H54 (cell line): ENCODE data around the gene FOXC2.

Source experiments
- DNase-seq: peaks from one replicate; pipeline ENCODE4 v3.0.0; 2011; ENCODE audit warnings: low spot score, mixed read lengths; ENCODE audit not compliant: insufficient read length
- FAIRE-seq: peaks from 3 replicates; lab custom pipeline; 2011; peaks lifted over from hg19 to GRCh38; lab: Jason Lieb, UNC
- POLR2A ChIP-seq: IDR thresholded peaks from 2 replicates; pipeline ENCODE4 v1.6.1; 2011; ENCODE audit warnings: low read depth, mild to moderate bottlenecking, low read length

The FOXC2 gene

DNA sequence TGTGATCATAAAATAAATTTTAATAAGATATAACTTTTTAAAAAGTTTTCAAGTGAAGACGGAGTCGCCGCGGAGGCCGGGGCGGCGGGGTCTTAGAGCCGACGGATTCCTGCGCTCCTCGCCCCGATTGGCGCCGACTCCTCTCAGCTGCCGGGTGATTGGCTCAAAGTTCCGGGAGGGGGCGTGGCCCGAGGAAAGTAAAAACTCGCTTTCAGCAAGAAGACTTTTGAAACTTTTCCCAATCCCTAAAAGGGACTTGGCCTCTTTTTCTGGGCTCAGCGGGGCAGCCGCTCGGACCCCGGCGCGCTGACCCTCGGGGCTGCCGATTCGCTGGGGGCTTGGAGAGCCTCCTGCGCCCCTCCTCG, at the start of gene FOXC2:
Gene FOXC2, plus strand, starts transcription at position 229 of the 365 bp plus-strand sequence. CDS start 507 bp downstream, outside the sequence.
- DNase-seq: peak; percentile 64

DNA sequence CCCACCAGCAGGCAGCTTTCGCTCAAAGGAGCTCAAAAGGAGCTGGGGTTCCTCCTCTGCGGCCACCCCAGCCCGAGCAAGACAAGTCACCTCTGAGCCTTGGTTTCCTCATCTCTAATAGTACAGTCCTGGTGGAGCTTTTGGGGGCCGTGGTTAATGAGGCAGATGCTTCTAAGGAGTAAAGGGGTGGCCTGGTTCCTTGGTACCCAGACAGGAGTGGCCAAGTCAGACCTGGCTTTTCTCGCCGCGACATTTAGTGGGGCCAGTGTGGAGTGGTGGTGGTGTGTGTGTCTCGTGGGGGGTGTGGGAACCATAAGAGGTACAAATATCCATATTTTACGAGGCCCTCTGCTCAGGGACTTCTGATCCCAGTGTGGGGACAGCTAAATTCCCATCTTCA, 49.6 kb upstream of the FOXC2 start:
- FAIRE-seq: no peak
- no peak for DNase-seq
- no peak for TF ChIP-seq POLR2A

More for the DNA sequence above, at the start of gene FOXC2:
- FAIRE-seq: no peak
- TF ChIP-seq POLR2A: peak; percentile 56; the same call in 1 of the 2 replicates

DNA sequence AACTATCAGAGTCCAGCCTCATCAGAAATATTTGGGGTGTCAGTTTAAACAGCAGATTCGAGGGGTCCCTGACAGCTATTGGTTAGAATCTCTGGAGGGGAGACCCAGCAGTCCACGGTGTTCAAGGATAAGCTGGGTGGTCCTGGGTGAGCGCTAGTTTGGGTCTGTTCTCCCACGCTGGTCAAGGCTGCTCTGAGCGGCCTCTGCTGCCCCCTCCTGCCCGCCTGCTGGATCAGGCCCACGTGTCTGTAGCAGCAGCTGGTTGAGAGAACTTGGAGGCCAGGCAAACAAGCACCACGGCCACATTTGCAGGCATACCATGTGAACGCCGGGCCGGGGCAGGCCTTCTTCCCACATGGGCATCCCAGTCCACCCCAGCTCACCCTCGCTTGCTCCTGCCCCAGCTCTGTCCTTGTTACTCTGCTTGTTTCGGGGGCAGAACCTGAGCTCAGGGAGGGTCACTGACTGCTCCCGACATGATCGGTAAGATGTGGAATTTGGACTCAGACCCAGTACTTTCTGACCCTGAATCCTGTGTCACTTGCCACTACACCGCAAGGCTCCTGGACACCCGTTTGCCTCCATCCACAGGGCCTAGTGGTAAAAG, 48.9 kb upstream of the FOXC2 start:
- FAIRE-seq (no peak), DNase-seq (peak; percentile 87)
- no peak for TF ChIP-seq POLR2A

DNA sequence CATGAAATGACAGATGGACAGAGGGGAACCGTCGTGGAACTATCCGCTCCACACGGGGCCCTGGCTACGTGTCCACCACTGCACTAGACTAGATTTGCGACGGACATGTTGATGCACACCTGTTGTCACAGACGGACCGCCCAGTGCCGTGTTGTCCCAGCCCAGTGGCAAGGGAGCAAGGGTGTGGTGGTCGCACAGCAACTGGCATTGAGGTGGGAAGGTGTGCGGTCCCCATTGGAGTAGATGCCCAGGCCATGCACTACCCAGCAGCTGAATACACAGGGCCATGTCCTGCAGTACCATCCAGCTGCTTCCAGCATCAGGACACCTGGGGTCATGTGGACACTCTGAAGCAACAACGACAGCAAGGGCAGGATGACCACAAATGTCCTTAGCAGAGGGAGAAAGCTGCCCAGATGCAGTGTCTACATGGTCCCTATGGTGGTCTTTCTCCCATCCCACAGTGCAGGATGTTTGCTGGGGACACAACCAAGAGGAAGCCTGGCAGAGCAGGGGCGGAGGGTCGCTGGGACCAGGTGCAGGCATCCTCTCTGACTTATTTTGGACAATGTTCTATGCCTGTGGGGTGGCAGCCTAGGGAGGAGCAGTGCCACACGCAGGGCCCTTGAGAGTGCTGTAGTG, 47.5 kb upstream of the FOXC2 start:
- no peak for FAIRE-seq
- no peak for DNase-seq
- no peak for TF ChIP-seq POLR2A

DNA sequence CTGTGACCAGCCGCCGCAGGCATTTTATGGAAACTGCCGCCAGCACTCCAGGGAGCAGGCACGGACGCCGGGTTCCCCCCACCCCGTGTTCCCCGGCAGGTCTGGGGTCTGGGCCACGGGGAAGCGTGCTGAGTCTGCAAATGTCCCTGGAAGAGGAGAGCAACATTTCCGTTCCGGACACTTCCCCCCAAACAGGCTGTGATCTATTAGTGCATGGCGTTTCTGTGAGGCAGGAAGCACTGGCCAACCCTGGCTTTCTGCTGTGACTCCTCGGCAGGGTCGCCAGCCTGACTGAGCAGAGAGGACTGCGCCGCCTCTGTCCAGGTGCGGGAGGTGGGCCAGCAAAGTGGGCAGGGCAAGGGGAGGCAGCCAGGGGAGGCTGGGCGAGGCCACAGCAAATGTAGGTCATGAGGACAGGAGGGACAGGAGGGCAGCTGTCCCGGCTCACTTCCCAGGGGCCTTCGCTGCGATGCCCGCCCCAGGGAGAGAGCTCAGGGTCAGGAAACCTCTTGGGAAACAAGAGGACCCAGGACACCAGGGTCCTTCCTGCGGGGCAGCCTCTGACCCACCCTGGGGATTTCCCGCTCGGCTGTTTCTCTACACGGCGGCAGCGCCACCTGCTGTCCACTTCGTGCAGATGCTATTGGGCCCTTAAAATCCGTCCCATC, 46.8 kb upstream of the FOXC2 start:
- no peak for TF ChIP-seq POLR2A
- DNase-seq: peak; percentile 79
- FAIRE-seq: no peak

DNA sequence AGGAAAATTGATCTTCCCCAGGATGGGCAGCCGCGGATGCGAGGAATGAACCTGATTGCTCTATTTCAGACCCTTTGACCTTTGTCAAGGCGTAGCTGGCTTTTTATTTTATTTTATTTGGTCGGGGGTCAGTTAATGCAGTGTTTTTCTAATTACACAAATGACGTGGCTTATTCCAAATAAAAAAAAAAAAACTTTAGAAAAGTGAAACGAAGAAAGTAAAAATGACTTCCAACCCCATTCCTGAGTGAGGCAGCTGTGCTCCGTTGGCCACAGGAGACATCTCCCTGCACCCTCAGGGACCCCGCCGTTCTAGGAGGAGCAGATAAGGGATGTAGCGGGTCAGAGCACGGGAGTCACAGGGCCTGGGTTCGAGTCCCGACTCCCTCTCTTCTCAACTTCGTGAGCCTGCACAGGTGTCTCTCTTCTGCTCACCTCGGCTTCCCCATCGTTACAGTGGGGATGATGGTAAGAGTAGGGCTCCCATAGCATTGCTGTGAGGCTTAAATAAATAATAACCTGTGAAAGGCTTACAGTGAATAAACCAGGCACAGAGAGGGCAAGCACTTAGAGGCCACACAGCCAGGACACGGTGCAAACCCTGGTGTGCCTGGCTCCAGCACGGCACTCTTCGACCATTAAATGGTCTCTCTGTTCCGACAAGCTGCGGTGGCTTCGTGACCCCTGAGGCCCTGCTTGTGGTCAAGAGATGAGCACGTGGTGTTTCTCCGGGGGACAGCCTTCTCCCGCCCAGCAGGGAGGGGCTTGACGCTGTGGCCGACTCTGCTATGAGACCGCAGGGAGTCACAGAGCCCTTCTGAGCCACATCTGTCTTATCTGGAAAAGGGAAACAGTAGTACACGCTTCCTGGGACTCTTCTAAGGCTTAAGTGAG, 46.1 kb upstream of the FOXC2 start:
- DNase-seq (no peak), FAIRE-seq (no peak)
- TF ChIP-seq POLR2A: no peak

DNA sequence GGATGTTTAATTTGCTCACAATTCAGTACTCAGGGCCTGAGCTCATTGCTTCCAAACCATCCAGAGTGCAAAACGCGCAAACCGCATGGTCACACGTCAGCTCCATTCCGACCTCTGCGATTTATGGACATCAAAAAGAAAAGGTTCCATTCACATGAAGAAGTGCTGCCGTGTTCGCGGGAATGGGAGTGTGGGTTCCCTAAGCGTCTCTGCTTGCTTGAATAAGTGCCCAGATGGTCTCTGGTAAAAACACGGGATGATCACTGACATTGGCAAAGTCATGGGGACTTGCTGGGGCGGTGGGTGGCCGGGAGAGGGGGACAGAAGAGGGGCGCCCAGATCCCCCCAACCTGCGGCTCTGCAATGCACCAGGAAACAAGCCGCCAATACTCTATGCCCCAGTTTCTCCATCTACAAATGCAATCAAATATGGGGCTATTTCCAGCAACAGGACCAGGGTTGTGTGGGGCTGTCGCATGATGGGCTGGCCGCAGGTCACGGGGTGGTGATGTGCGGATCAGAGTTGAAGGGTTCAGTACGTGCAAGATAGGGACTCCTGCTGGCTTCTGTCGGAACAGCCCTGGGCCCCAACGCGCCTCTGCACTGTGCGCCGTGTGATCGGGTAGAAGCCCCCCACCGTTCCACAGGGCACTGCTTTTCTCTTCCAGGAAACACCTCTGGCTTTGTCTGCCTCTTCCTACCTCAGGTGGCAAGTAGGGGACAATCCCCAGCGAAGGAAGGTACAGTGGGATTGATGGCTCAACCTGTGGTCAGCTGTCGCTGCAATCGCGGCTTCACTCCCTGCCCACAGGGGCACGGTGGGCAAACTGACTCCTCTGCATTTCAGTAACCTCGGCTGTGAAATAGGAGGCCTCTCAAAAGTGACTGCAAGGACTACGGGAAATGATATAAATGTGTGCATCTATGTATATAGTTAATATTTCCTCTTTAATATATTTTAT, 45.1 kb upstream of the FOXC2 start:
- TF ChIP-seq POLR2A: no peak
- FAIRE-seq: no peak
- DNase-seq: no peak

DNA sequence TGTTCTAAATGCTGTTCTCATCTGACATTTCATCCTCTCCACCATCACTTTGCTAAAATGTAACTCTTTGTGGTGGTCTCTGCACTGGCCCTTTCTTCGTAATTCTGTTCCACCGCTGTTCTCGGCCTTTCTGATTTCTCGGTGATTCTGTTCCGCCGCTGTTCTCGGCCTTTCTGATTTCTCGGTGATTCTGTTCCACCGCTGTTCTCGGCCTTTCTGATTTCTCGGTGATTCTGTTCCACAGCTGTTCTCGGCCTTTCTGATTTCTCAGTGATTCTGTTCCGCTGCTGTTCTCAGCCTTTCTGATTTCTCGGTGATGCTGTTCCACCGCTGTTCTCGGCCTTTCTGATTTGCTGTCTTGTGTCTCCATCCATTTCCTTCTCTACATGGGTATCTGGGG, 44.0 kb upstream of the FOXC2 start:
- DNase-seq (no peak), FAIRE-seq (no peak)
- no peak for TF ChIP-seq POLR2A

DNA sequence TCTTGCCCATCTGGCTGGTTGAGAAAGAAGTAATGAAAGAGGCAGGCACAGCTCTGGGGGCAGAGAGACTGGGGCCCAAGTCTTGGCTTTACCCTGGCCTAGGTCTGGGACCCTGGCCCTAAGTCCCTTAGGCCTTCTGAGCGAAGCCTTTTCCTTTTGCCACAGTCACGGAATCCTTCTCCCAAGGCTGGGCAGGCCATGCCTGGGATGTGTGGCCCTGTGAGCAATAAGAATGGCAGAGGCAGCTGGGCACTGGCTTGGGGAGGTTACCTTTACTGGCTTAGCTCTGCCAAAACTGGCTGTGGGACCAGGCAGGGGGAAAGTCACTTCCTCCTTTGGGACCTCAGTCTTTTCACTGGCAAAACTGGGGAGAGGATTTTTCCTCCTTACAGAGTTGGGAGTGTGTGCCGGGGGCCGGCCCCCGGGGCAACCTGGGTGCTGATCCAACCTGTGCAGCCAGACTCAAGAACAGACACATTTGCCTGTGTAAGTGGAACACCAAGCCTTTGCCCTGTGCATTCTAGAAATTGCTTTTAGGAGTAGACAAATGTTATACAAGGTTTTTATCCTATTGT, 43.4 kb upstream of the FOXC2 start:
- no peak for TF ChIP-seq POLR2A
- DNase-seq: no peak
- FAIRE-seq: no peak

DNA sequence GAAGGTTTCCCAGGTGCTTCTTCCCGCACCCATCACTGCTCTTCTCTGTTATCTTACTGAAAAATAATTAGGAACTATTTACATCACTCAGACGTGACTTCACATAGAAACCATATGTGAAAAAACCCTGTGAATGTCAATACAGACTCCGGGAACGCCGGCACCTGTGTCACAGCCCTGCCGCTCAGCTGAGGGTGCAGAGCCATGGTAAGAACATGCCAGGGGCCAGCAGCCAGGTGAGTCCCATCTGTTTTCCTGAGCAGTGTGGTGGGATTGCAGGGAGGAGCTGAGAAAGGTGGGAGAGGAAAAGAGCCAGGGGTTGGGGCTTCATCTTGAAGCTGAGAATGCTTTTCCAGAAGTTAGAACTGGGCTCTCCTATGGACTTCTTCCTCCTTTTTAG, 42.6 kb upstream of the FOXC2 start:
- no peak for DNase-seq
- no peak for FAIRE-seq
- no peak for TF ChIP-seq POLR2A

DNA sequence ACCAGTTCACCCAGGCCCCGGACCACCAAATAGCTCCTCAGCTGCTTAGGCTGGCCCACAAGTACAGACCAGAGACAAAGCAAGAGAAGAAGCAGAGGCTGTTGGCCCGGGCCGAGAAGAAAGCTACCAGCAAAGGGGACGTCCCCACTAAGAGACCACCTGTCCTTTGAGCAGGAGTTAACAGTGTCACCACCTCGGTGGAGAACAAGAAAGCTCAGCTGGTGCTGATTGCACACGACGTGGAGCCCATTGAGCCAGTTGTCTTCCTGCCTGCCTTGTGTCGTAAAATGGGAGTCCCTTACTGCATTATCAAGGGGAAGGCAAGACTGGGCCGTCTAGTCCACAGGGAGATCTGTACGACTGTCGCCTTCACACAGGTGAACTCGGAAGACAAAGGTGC, 40.9 kb upstream of the FOXC2 start:
- DNase-seq (no peak), FAIRE-seq (no peak)
- TF ChIP-seq POLR2A: no peak

DNA sequence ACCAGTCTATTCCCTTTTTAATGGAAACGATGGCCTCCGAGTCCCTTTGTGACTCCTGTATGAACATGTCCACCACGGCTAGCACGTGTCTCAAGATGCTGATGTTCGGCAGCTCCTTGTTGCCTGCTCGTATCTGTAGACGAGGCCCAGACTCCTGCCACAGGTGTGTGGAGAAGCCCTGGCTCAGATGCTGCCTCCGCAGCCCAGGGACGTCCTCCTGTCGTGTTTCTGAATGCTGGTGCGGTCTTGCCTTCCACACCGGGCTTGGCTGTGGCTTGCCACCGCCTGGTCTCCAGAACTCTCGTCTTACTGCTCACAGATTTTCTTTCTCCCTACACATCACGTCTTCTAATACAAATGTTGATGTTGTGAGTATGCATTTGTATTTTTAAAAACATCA, 39.3 kb upstream of the FOXC2 start:
- TF ChIP-seq POLR2A: no peak
- DNase-seq (no peak), FAIRE-seq (no peak)
